ENCODE measurements around the gene TMPRSS2. TPM values are rescaled to one million over a fixed set of nuclear protein-coding genes. Genes with fewer than 3 reads are reported as not detected.

The TMPRSS2 gene
- total and polyA plus RNA-seq, 2 of the 13 experiments (the other 11 are each of a cell fraction or from before 2014, with no cell fraction given) = 1.7 to 1.8 TPM

- in situ Hi-C loops (cut with HindIII; ENCODE audit: extremely low pct_ligation_motif_present, low pct_unique_long_range_greater_than_20kb) (no loop called here), intact Hi-C loops (cut with micrococcal nuclease; ENCODE audit: unreplicated experiment) (no loop called here)
- no peak overlapping the region for H3K9ac ChIP-seq (ENCODE audit: insufficient read depth, low read depth, low read length)
- no peak overlapping the region for H3K4me3 ChIP-seq (replicated peaks in 1 of 3; ENCODE audit: insufficient read depth in 1 of 3, low read depth in 2 of 3, low read length in 3 of 3)
- TF ChIP-seq CBX2 (IDR thresholded peaks at IDR 0.05; ENCODE audit: low read depth, low read length) (no peak), CBX2 (CRISPR knock-in tag; IDR thresholded peaks at IDR 0.05; ENCODE audit: low read depth) (no peak), ZNF576 (CRISPR knock-in tag; IDR thresholded peaks at IDR 0.05) (no peak), MTF1 (CRISPR knock-in tag; IDR thresholded peaks at IDR 0.05) (no peak), MED13 (CRISPR knock-in tag; IDR thresholded peaks at IDR 0.05) (no peak), GATAD2A (CRISPR knock-in tag; IDR thresholded peaks at IDR 0.05) (no peak), ZNF280B (CRISPR knock-in tag; IDR thresholded peaks at IDR 0.05; ENCODE audit: borderline replicate concordance) (no peak), ZBTB49 (CRISPR knock-in tag; IDR thresholded peaks at IDR 0.05; ENCODE audit: borderline replicate concordance) (no peak), ARNT2 (CRISPR knock-in tag; IDR thresholded peaks at IDR 0.05; ENCODE audit: low read depth) (no peak), TGIF2 (CRISPR knock-in tag; IDR thresholded peaks at IDR 0.05) (no peak), FUBP1 (CRISPR knock-in tag; IDR thresholded peaks at IDR 0.05; ENCODE audit: borderline replicate concordance) (no peak), ERF (CRISPR knock-in tag; IDR thresholded peaks at IDR 0.05) (no peak), CENPX (CRISPR knock-in tag; IDR thresholded peaks at IDR 0.05) (no peak), ZNF761 (CRISPR knock-in tag; conservative IDR thresholded peaks at IDR 0.05) (no peak)
- no peak for DNase-seq (ENCODE audit: low spot score)
- no peak for FAIRE-seq
- CTCF ChIA-PET (ENCODE audit: low intra/inter-chr PET ratio, low total read pairs) = no interaction called here
- no peaks in the 10 kb centered on the region for H4K20me1 ChIP-seq (ENCODE audit: insufficient read depth, low read length)
- 80% methylated on average over 12 of the region's 16 CpGs for WGBS (ENCODE audit: low lambda C conversion rate)
- no peak overlapping the region for H3K27ac ChIP-seq (ENCODE audit: extremely low read length, insufficient read depth, low read length)
- H3K4me2 ChIP-seq (ENCODE audit: low read depth, low read length) = no peak overlapping the region
- no peak overlapping the region for H2AFZ ChIP-seq (ENCODE audit: low read length)
- no peaks in the 10 kb centered on the region for H3K79me2 ChIP-seq (ENCODE audit: insufficient read depth, low read length)
- no peaks in the 10 kb centered on the region for H3K4me1 ChIP-seq (ENCODE audit: insufficient read depth, low read length)
- no peak for ATAC-seq
- BruUV-seq (replicated peaks) = no TSS peak
- no peaks in the 10 kb centered on the region for H3K36me3 ChIP-seq (replicated peaks in 1 of 2; ENCODE audit: control insufficient read depth in 1 of 2, insufficient read depth in 2 of 2, low read length in 2 of 2)
- H3K27me3 ChIP-seq (ENCODE audit: control insufficient read depth in 1 of 2, insufficient read depth in 2 of 2, low read length in 2 of 2) = no peaks in the 10 kb centered on the region
- H3K9me3 ChIP-seq (ENCODE audit: low read length) = peaks cover 8% of the 10 kb centered on the region
- POLR2A ChIA-PET = no interaction called here
These were observed 76.0 kb downstream of the TMPRSS2 start for GRCh38 chr21:41431788-41432548.

All from HepG2 (cell line).